GM06990 (cell line): ENCODE measurements around the gene MMRN2.

Experiments
- DNase-seq: peaks from one replicate; pipeline ENCODE4 v3.0.0-alpha.2; 2011; ENCODE audit not compliant: insufficient read length; ENCODE audit errors: extremely low read depth
- H3K27me3 ChIP-seq: replicated peaks from 2 replicates; pipeline ENCODE4 v1.6.0; 2011; ENCODE audit warnings: low read length; ENCODE audit not compliant: control insufficient read depth, insufficient read depth
- H3K36me3 ChIP-seq: 2 replicates; pipeline ENCODE4 v1.5.1; 2011; ENCODE audit warnings: low read length; ENCODE audit not compliant: control insufficient read depth, insufficient read depth
- H3K4me3 ChIP-seq: replicated peaks from 2 replicates; pipeline ENCODE4 v1.5.1; 2011; ENCODE audit warnings: low read depth, mild to moderate bottlenecking, control low read depth, low read length
- CTCF ChIP-seq: IDR thresholded peaks from 2 replicates; pipeline ENCODE4 v1.5.1; 2011; ENCODE audit warnings: low read length, control low read depth, mild to moderate bottlenecking, inconsistent platforms; ENCODE audit not compliant: insufficient read depth, poor library complexity, severe bottlenecking

MMRN2 gene

GRCh38 chr10:86914734-86915133, 42.7 kb downstream of the MMRN2 start:
- no peaks in the 10 kb centered on the region; the same call in 1 of the 2 replicates for H3K36me3 ChIP-seq
- no peak for TF ChIP-seq CTCF
- no peak for DNase-seq
- H3K4me3 ChIP-seq, result no peak overlapping the region
- H3K27me3 ChIP-seq, result no peaks in the 10 kb centered on the region

DNA sequence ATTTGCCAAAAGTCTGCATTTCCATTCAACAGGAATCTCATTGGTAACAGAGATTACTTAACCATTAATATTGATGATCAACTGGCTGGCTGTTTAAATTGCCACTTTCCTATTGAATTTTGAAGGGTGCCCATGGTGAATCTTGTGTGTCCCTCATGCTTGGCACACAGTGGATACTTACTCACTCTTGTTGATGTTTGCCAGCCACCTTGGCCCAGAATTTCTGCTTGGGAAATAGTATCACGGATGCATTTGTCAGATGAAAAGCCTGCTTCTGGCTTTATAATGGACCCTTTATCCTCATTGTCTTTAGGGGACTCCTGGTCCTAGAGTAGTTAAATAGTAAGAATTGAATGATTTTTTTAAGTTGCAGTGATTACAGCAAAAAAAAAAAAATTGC, 52.0 kb downstream of the MMRN2 start:
- Histone ChIP-seq H3K27me3 (no peaks in the 10 kb centered on the region), H3K36me3 (peaks cover 2% of the 10 kb centered on the region), H3K4me3 (no peak overlapping the region)
- no peak for TF ChIP-seq CTCF
- no peak for DNase-seq

DNA sequence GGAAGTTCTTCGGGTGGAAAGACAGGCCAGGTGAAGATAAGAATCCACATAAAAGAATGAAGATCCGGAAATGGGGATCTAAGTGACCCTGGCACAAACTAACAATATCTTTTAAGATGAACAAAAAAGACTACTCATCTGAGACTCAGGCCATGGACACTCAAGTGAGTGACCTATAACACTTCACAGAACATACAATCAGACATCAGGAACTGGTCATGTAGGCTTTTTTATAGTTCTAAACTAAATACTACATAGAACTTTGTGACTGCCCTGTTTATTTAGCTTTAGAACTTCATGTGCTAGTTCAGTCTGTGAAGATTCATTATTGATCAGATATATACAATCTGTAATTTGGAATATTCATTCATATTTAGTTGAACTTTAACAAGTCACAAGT, 52.8 kb downstream of the MMRN2 start:
- TF ChIP-seq CTCF, result no peak
- H3K36me3 ChIP-seq, result peaks cover 2% of the 10 kb centered on the region

DNA sequence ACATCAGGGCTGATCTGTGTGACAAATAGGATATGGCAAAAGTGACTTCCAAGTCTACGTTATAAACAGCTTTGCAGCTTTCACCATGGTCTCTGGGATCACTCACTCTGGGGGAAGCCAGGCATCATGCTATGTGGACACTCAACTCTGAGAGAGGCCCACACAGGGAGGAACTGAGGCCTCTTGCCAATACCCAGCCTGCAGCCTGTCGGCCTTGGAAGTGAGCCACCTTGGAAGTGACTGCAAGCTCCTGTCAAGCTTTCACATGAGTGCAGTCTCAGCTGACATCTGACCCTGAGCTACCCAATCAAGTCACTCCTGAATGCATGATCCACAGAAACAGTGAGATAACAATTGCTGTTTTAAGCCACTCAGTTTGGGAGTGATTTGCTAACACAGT, 56.5 kb downstream of the MMRN2 start:
- H3K4me3 ChIP-seq, result no peak overlapping the region
- no peak for DNase-seq
- no peak for TF ChIP-seq CTCF
- no peaks in the 10 kb centered on the region; the same call in 1 of the 2 replicates for H3K36me3 ChIP-seq
- H3K27me3 ChIP-seq, result no peaks in the 10 kb centered on the region

More for the DNA sequence above, 52.8 kb downstream of the MMRN2 start:
- Histone ChIP-seq H3K4me3 (no peak overlapping the region), H3K27me3 (no peaks in the 10 kb centered on the region)
- no peak for DNase-seq

DNA sequence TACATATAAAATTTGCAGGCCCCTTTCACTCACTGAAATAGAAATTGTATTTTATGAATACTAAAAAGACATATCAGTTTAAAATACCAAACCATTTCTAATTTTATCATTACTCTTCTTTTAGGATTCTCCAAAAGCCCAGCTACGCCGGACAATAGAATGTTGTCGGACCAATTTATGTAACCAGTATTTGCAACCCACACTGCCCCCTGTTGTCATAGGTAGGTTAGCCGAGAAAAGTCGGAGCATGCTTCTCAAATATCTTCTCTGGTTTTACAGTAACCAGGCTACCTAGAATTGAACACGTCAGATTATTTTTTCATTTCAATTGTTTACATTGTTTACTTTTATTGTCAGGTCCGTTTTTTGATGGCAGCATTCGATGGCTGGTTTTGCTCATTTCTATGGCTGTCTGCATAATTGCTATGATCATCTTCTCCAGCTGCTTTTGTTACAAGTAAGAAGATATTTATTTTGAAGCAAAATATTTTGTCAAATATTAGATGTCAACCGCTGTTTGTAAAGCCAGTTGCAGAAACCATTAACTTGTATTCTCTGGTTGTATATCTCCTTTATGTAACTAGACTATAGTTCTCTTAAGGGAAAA, 57.6 kb downstream of the MMRN2 start:
- H3K4me3 ChIP-seq, result no peak overlapping the region
- peak; percentile 57 for TF ChIP-seq CTCF
- no peaks in the 10 kb centered on the region; the same call in 1 of the 2 replicates for H3K36me3 ChIP-seq
- DNase-seq, result peak; percentile 12
- H3K27me3 ChIP-seq, result no peaks in the 10 kb centered on the region

DNA sequence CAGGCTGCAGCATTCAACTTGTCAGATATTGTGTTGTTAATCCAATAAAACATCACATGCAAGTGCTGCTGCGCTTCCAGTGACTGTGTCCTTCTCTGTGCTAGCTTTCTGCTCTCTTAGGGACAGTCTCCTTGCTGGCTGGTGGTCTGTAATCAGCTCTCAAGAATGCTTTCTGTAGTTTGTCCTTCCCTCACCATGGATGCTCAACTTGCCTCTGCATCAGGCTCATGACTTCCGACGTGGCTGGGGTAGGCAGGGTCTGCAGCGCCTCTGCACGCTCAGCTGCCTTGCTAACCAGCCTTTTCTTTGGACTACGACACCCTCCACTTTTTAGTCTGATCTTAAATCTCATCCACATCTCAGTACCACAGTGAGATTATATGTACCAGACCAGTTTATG, 58.3 kb downstream of the MMRN2 start:
- H3K4me3 ChIP-seq, result no peak overlapping the region
- H3K27me3 ChIP-seq, result no peaks in the 10 kb centered on the region
- no peak for DNase-seq
- H3K36me3 ChIP-seq, result no peaks in the 10 kb centered on the region; the same call in 1 of the 2 replicates
- TF ChIP-seq CTCF, result no peak
